HCT116 (cell line): ENCODE results near the gene INSRR. TPM values are rescaled to one million over a fixed set of nuclear protein-coding genes. Genes with fewer than 3 reads are reported as not detected.

ENCODE experiments used
- ATAC-seq: fragments of 200-7000 bp; cut with Tn5 transposase; 2 replicates; pipeline ENCODE4 v1.9.1; 2020; ENCODE audit warnings: mild to moderate bottlenecking, moderate library complexity
- BruUV-seq: library from RNA; stranded (reverse); fragments of 400-500 nt; replicated peaks from 2 replicates; lab custom pipeline; 2021; lab: Mats Ljungman, UMichigan
- CTCF ChIA-PET: fragments of 300-600 bp; sonication (Branson Sonifier 250); formaldehyde crosslinking; loops from one replicate; lab custom pipeline; 2021; ENCODE audit warnings: antibody characterized with exemption; lab: Charles Lee
- POLR2A ChIA-PET: fragments of 300-600, 350-600 bp; sonication (Branson Sonifier 250); formaldehyde crosslinking; loops from one replicate; lab custom pipeline; 2021; ENCODE audit warnings: antibody characterized with exemption; lab: Charles Lee
- RAD21 ChIA-PET, 2 experiments: fragments of 300-600 bp; sonication (Branson Sonifier 250); formaldehyde crosslinking; loops; one replicate each; lab custom pipeline; 2023; ENCODE audit warnings: low total read pairs in 2 of 2; ENCODE audit not compliant: uncharacterized antibody in 2 of 2, unreplicated experiment in 2 of 2, low non-redundant PET in 1 of 2; lab: Charles Lee
- DNase-seq: peaks from one replicate; pipeline ENCODE4 v3.0.0-alpha.2; 2010; ENCODE audit warnings: low read depth, low spot score
- H2AFZ ChIP-seq: fragments of 200-600 bp; shearing (Covaris generic), sonication (generic); 2 replicates; pipeline ENCODE4 v1.6.1; 2017; ENCODE audit warnings: low read depth, mixed run types, mixed read lengths, antibody characterized with exemption, low read length; ENCODE audit not compliant: poor library complexity, severe bottlenecking
- H3K27ac ChIP-seq: 2 replicates; pipeline ENCODE4 v1.5.1; 2012; ENCODE audit warnings: low read depth, low read length
- H3K27me3 ChIP-seq: fragments of 200-600 bp; sonication (generic); 2 replicates; pipeline ENCODE4 v1.6.1; 2016; ENCODE audit warnings: mixed run types, low read length, mixed read lengths; ENCODE audit not compliant: insufficient read depth
- H3K36me3 ChIP-seq, 2 experiments: fragments of 200-500 bp in 1 of 2; fragments of 200-600 bp in 1 of 2; sonication (Bioruptor generic) in 1 of 2; sonication (generic) in 1 of 2; 2 replicates each; pipeline versions ENCODE4 v1.5.1 to v1.6.1; 2014 to 2016; ENCODE audit warnings: low read length in 2 of 2, inconsistent platforms in 1 of 2, mixed read lengths in 1 of 2, mixed run types in 1 of 2; ENCODE audit not compliant: insufficient read depth in 2 of 2, control insufficient read depth in 1 of 2
- H3K4me1 ChIP-seq, 2 experiments: fragments of 200-600 bp in 1 of 2; sonication (generic) in 1 of 2; 2 replicates each; pipeline versions ENCODE4 v1.5.1 to v1.6.1; 2012 to 2017; ENCODE audit warnings: low read length in 2 of 2, inconsistent platforms in 1 of 2, mild to moderate bottlenecking in 1 of 2, mixed read lengths in 1 of 2, mixed run types in 1 of 2, moderate library complexity in 1 of 2; ENCODE audit not compliant: insufficient read depth in 2 of 2, control insufficient read depth in 1 of 2
- H3K4me2 ChIP-seq: fragments of 200-600 bp; sonication (generic); 2 replicates; pipeline ENCODE4 v1.6.1; 2017; ENCODE audit warnings: mixed run types, low read length, mixed read lengths
- H3K4me3 ChIP-seq, 2 experiments: fragments of 200-600 bp in 1 of 2; sonication (generic) in 1 of 2; replicated peaks in 1 of 2; 2 replicates each; pipeline ENCODE4 v1.5.1; 2011 to 2016; ENCODE audit warnings: low read length in 2 of 2, control low read depth in 1 of 2, low read depth in 1 of 2, mild to moderate bottlenecking in 1 of 2, mixed read lengths in 1 of 2, mixed run types in 1 of 2
- H3K79me2 ChIP-seq: fragments of 200-600 bp; sonication (generic); 2 replicates; pipeline ENCODE4 v1.6.1; 2017; ENCODE audit warnings: mild to moderate bottlenecking, mixed run types, low read length, moderate library complexity, mixed read lengths; ENCODE audit not compliant: insufficient read depth
- H3K9ac ChIP-seq: fragments of 200-600 bp; sonication (generic); 2 replicates; pipeline ENCODE4 v1.6.1; 2016; ENCODE audit warnings: low read length, mixed read lengths
- H3K9me2 ChIP-seq: fragments of 200-600 bp; sonication (generic), shearing (Covaris generic); 2 replicates; pipeline ENCODE4 v1.6.1; 2017; ENCODE audit warnings: mixed run types, mild to moderate bottlenecking, moderate library complexity; ENCODE audit not compliant: insufficient read depth
- H3K9me3 ChIP-seq, 2 experiments: fragments of 200-500 bp in 1 of 2; fragments of 200-600 bp in 1 of 2; sonication (Bioruptor generic) in 1 of 2; sonication (generic) in 1 of 2; 2 replicates each; pipeline ENCODE4 v1.6.1; 2014 to 2017; ENCODE audit warnings: low read length in 2 of 2, mixed read lengths in 2 of 2, inconsistent platforms in 1 of 2, low read depth in 1 of 2, mild to moderate bottlenecking in 1 of 2, mixed run types in 1 of 2, moderate library complexity in 1 of 2; ENCODE audit not compliant: control insufficient read depth in 1 of 2, insufficient read depth in 1 of 2
- H4K20me1 ChIP-seq: fragments of 200-600 bp; sonication (generic), shearing (Covaris generic); 2 replicates; pipeline ENCODE4 v1.6.1; 2017; ENCODE audit warnings: mixed run types, mild to moderate bottlenecking, moderate library complexity; ENCODE audit not compliant: insufficient read depth
- CBX3 ChIP-seq: IDR thresholded peaks from 2 replicates; pipeline ENCODE4 v1.6.1; 2012; ENCODE audit warnings: low read depth
- CEBPB ChIP-seq: IDR thresholded peaks from 2 replicates; pipeline ENCODE4 v1.6.1; 2012; ENCODE audit warnings: low read depth
- EZH2 ChIP-seq: fragments of 200-600 bp; sonication (generic); IDR thresholded peaks from 2 replicates; pipeline ENCODE4 v1.6.1; 2017; ENCODE audit warnings: antibody characterized with exemption, mixed run types
- JUND ChIP-seq: IDR thresholded peaks from 2 replicates; pipeline ENCODE4 v1.6.1; 2012
- POLR2A ChIP-seq: IDR thresholded peaks from 2 replicates; pipeline ENCODE4 v1.7.0; 2011; ENCODE audit warnings: borderline replicate concordance; ENCODE audit not compliant: insufficient read depth, insufficient read length; ENCODE audit errors: extremely low read depth
- TCF7L2 ChIP-seq: IDR thresholded peaks from 2 replicates; pipeline ENCODE4 v1.7.0; 2011; ENCODE audit warnings: borderline replicate concordance, inconsistent platforms; ENCODE audit not compliant: insufficient read depth, insufficient read length; ENCODE audit errors: extremely low read depth
- intact Hi-C: fragments of 100-400 bp; cut with micrococcal nuclease; formaldehyde crosslinking; loops from 2 replicates; pipeline ENCODE4 v1.10.0; 2022
- total RNA-seq: library from RNA; stranded (reverse); gene quantifications from one replicate; pipeline ENCODE4 v1.2.1, GENCODE V29; 2021; ENCODE audit not compliant: unreplicated experiment
- TF ChIP-seq, protein P1 (sequence below): IDR thresholded peaks from 2 replicates; pipeline ENCODE4 v1.6.1; 2012

The INSRR gene
- total RNA-seq, 1 experiment from 2014 or later = not detected

DNA sequence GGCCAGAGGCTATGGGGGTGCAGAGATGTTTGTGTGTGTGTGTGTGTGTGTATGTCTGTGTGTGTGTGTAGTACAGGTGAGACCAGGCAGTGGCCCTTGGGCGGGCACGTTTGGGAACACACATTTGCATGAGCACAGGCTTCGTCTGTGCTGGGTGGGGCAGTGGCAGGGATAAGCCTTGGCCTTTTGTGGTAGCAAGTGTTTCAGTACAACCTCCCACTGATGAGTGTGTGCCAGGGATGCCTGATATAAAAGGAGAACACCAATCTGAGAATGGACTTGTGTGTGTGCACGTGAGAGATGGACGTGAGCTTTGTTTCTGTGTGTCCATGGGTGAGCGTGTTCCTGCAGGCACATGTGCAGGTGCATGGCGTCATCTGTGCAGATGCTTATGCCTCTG is 4.7 kb upstream of the INSRR start:
- H3K9ac ChIP-seq = no peak overlapping the region
- no peak overlapping the region for H3K4me3 ChIP-seq
- no peak overlapping the region for H3K27ac ChIP-seq
- no peaks in the 10 kb centered on the region for H4K20me1 ChIP-seq
- no TSS peak for BruUV-seq
- DNase-seq = no peak
- H3K4me1 ChIP-seq = peaks cover 4 to 17% of the 10 kb centered on the region in 2 experiments; a peak in 3 of 4 replicates
- H3K79me2 ChIP-seq = no peaks in the 10 kb centered on the region
- POLR2A ChIA-PET = no interaction called here
- no peaks in the 10 kb centered on the region for H3K9me3 ChIP-seq
- peaks cover 3% of the 10 kb centered on the region; the same call in 1 of the 2 replicates for H3K27me3 ChIP-seq
- TF ChIP-seq CEBPB = no peak
- no peak for TF ChIP-seq CBX3
- no peak for TF ChIP-seq EZH2
- no peak for TF ChIP-seq TCF7L2
- no peak for TF ChIP-seq POLR2A
- ATAC-seq = no peak
- CTCF ChIA-PET = no interaction called here
- no peak overlapping the region for H3K4me2 ChIP-seq
- H3K9me2 ChIP-seq = no peaks in the 10 kb centered on the region
- no peak overlapping the region for H2AFZ ChIP-seq
- RAD21 ChIA-PET = no interaction called here
- no peaks in the 10 kb centered on the region for H3K36me3 ChIP-seq
- intact Hi-C loops = no loop called here

DNA sequence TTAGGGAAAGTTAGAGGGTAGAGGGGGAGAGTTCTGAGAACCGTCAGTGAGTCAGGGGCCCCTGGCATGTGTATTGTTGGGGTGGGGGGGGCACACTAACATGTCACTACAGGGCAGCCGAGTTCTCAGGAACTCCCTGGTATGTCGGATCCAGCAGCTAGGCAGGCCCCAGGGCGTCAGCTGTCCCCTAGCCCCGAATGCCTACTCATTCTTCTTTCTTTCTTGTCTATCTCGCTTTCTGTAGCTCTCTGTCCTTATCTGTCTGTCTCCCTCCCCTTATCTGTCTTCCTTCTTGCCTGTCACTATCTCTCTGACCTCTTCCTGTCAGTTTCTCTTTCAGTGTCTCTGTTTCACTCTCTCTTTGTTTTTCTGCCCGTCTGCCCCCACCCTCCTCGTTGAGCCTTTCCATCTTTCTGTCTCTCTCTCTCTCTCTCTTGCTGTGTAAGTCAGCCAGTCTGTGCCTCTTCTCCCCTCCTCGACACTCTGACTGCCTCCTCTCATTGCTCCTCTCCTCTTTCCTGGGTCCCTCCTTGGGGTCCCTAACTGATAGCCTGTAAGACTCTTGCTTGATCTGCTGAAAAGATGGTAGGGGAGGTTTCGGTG is 4.2 kb upstream of the INSRR start:
- ChIA-PET RAD21 (no interaction called here), POLR2A (no interaction called here), CTCF (interaction anchor here (6.5 kb wide), 1 partner anchor 136 kb away, joined by 136 read pairs; the partner anchor contains the start of genes ISG20L2 and METTL25B)
- no peak for TF ChIP-seq JUND
- TF ChIP-seq, protein P1, sequence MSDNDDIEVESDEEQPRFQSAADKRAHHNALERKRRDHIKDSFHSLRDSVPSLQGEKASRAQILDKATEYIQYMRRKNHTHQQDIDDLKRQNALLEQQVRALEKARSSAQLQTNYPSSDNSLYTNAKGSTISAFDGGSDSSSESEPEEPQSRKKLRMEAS = no peak
- Histone ChIP-seq H3K4me3 (no peak overlapping the region), H3K36me3 (no peaks in the 10 kb centered on the region), H4K20me1 (no peaks in the 10 kb centered on the region), H3K4me1 (peaks cover 4 to 17% of the 10 kb centered on the region in 2 experiments; a peak in 3 of 4 replicates), H3K27me3 (peaks cover 3% of the 10 kb centered on the region; the same call in 1 of the 2 replicates), H3K9ac (no peak overlapping the region), H3K27ac (no peak overlapping the region), H3K9me3 (no peaks in the 10 kb centered on the region), H2AFZ (no peak overlapping the region), H3K79me2 (no peaks in the 10 kb centered on the region), H3K9me2 (no peaks in the 10 kb centered on the region), H3K4me2 (no peak overlapping the region)
- intact Hi-C loops = no loop called here
- no TSS peak for BruUV-seq
- DNase-seq = no peak
- no peak for ATAC-seq
